ENCODE measurements around the gene OPRD1. TPM values are rescaled to one million over a fixed set of nuclear protein-coding genes. Genes with fewer than 3 reads are reported as not detected.
"Not testable (repeated sequence)": the region's sequence is repeated elsewhere in the genome, so short reads cannot be mapped to it uniquely, and the experiment has no call there.

OPRD1 gene
- total and polyA plus RNA-seq, 2 donors = 0.05 TPM

- WGBS = 93% methylated on average over 6 of the region's 6 CpGs
- H3K27ac ChIP-seq (ENCODE audit: low read depth in 1 of 2, low read length in 1 of 2) = no peak overlapping the region
- H3K36me3 ChIP-seq (ENCODE audit: control insufficient read depth in 2 of 2, insufficient read depth in 2 of 2, low read length in 1 of 2) = no peaks in the 10 kb centered on the region
- H3K4me3 ChIP-seq (ENCODE audit: low read length in 2 of 2) = no peak overlapping the region
- H3K27me3 ChIP-seq (ENCODE audit: control insufficient read depth in 2 of 2, insufficient read depth in 1 of 2, low read length in 1 of 2) = no peaks in the 10 kb centered on the region
- H3K9me3 ChIP-seq (ENCODE audit: control insufficient read depth in 2 of 2, insufficient read depth in 1 of 2, low read length in 1 of 2) = no peaks in the 10 kb centered on the region
- no peak for DNase-seq (ENCODE audit: low read depth in 6 of 9, low spot score in 9 of 9)
- peaks cover 7 to 8% of the 10 kb centered on the region in 2 donors for H3K4me1 ChIP-seq (ENCODE audit: control insufficient read depth in 2 of 2, insufficient read depth in 2 of 2, low read length in 2 of 2)
These were observed 32.1 kb upstream of the OPRD1 start for GRCh38 chr1:28779751-28780408.

- Histone ChIP-seq H3K27ac (ENCODE audit: low read depth in 1 of 2, low read length in 1 of 2) (no peak overlapping the region), H3K4me3 (ENCODE audit: low read length in 2 of 2) (no peak overlapping the region), H3K36me3 (ENCODE audit: control insufficient read depth in 2 of 2, insufficient read depth in 2 of 2, low read length in 1 of 2) (no peaks in the 10 kb centered on the region), H3K27me3 (ENCODE audit: control insufficient read depth in 2 of 2, insufficient read depth in 1 of 2, low read length in 1 of 2) (no peaks in the 10 kb centered on the region), H3K9me3 (ENCODE audit: control insufficient read depth in 2 of 2, insufficient read depth in 1 of 2, low read length in 1 of 2) (no peaks in the 10 kb centered on the region), H3K4me1 (ENCODE audit: control insufficient read depth in 2 of 2, insufficient read depth in 2 of 2, low read length in 2 of 2) (no peaks in the 10 kb centered on the region)
- no peak for DNase-seq (ENCODE audit: low read depth in 6 of 9, low spot score in 9 of 9)
- WGBS = 95% methylated on average over 11 of the region's 11 CpGs
These were observed 30.7 kb upstream of the OPRD1 start for GRCh38 chr1:28781305-28781704.

GRCh38 chr1:28782011-28782410 is 30.0 kb upstream of the OPRD1 start:
- no peaks in the 10 kb centered on the region for H3K9me3 ChIP-seq (ENCODE audit: control insufficient read depth in 2 of 2, insufficient read depth in 1 of 2, low read length in 1 of 2)
- no peak for DNase-seq (ENCODE audit: low read depth in 6 of 9, low spot score in 9 of 9)
- no peak overlapping the region for H3K27ac ChIP-seq (ENCODE audit: low read depth in 1 of 2, low read length in 1 of 2)
- H3K27me3 ChIP-seq (ENCODE audit: control insufficient read depth in 2 of 2, insufficient read depth in 1 of 2, low read length in 1 of 2) = no peaks in the 10 kb centered on the region
- 91% methylated on average over 3 of the region's 3 CpGs for WGBS
- H3K4me1 ChIP-seq (ENCODE audit: control insufficient read depth in 2 of 2, insufficient read depth in 2 of 2, low read length in 2 of 2) = no peaks in the 10 kb centered on the region
- H3K36me3 ChIP-seq (ENCODE audit: control insufficient read depth in 2 of 2, insufficient read depth in 2 of 2, low read length in 1 of 2) = no peaks in the 10 kb centered on the region
- no peak overlapping the region for H3K4me3 ChIP-seq (ENCODE audit: low read length in 2 of 2)

- H3K4me3 ChIP-seq (ENCODE audit: low read length in 2 of 2) = no peak overlapping the region
- H3K27ac ChIP-seq (ENCODE audit: low read depth in 1 of 2, low read length in 1 of 2) = no peak overlapping the region
- no peaks in the 10 kb centered on the region for H3K9me3 ChIP-seq (ENCODE audit: control insufficient read depth in 2 of 2, insufficient read depth in 1 of 2, low read length in 1 of 2)
- 93% methylated on average over 2 of the region's 2 CpGs for WGBS
- no peaks in the 10 kb centered on the region for H3K4me1 ChIP-seq (ENCODE audit: control insufficient read depth in 2 of 2, insufficient read depth in 2 of 2, low read length in 2 of 2)
- H3K36me3 ChIP-seq (ENCODE audit: control insufficient read depth in 2 of 2, insufficient read depth in 2 of 2, low read length in 1 of 2) = no peaks in the 10 kb centered on the region
- H3K27me3 ChIP-seq (ENCODE audit: control insufficient read depth in 2 of 2, insufficient read depth in 1 of 2, low read length in 1 of 2) = no peaks in the 10 kb centered on the region
- DNase-seq (ENCODE audit: low read depth in 6 of 9, low spot score in 9 of 9) = no peak
These were observed 28.6 kb upstream of the OPRD1 start for GRCh38 chr1:28783363-28783762.

GRCh38 chr1:28789412-28789811 is 22.6 kb upstream of the OPRD1 start:
- DNase-seq (ENCODE audit: low read depth in 6 of 9, low spot score in 9 of 9) = no peak
- no peak overlapping the region for H3K4me3 ChIP-seq (ENCODE audit: low read length in 2 of 2)
- H3K27me3 ChIP-seq (ENCODE audit: control insufficient read depth in 2 of 2, insufficient read depth in 1 of 2, low read length in 1 of 2) = no peaks in the 10 kb centered on the region
- H3K9me3 ChIP-seq (ENCODE audit: control insufficient read depth in 2 of 2, insufficient read depth in 1 of 2, low read length in 1 of 2) = no peaks in the 10 kb centered on the region
- no peaks in the 10 kb centered on the region for H3K36me3 ChIP-seq (ENCODE audit: control insufficient read depth in 2 of 2, insufficient read depth in 2 of 2, low read length in 1 of 2)
- no peaks in the 10 kb centered on the region for H3K4me1 ChIP-seq (ENCODE audit: control insufficient read depth in 2 of 2, insufficient read depth in 2 of 2, low read length in 2 of 2)
- no peak overlapping the region for H3K27ac ChIP-seq (ENCODE audit: low read depth in 1 of 2, low read length in 1 of 2)
- 96% methylated on average over 9 of the region's 9 CpGs for WGBS

- H3K36me3 ChIP-seq (ENCODE audit: control insufficient read depth in 2 of 2, insufficient read depth in 2 of 2, low read length in 1 of 2) = no peaks in the 10 kb centered on the region
- no peak overlapping the region for H3K27ac ChIP-seq (ENCODE audit: low read depth in 1 of 2, low read length in 1 of 2)
- H3K27me3 ChIP-seq (ENCODE audit: control insufficient read depth in 2 of 2, insufficient read depth in 1 of 2, low read length in 1 of 2) = no peaks in the 10 kb centered on the region
- H3K4me1 ChIP-seq (ENCODE audit: control insufficient read depth in 2 of 2, insufficient read depth in 2 of 2, low read length in 2 of 2) = no peaks in the 10 kb centered on the region
- no peaks in the 10 kb centered on the region for H3K9me3 ChIP-seq (ENCODE audit: control insufficient read depth in 2 of 2, insufficient read depth in 1 of 2, low read length in 1 of 2)
- no peak for DNase-seq (ENCODE audit: low read depth in 6 of 9, low spot score in 9 of 9)
- 91% methylated on average over 6 of the region's 6 CpGs for WGBS
- no peak overlapping the region for H3K4me3 ChIP-seq (ENCODE audit: low read length in 2 of 2)
These were observed 22.2 kb upstream of the OPRD1 start for GRCh38 chr1:28789816-28790215.

GRCh38 chr1:28790377-28791035 is 21.5 kb upstream of the OPRD1 start:
- DNase-seq (ENCODE audit: low read depth in 6 of 9, low spot score in 9 of 9) = no peak
- Histone ChIP-seq H3K9me3 (ENCODE audit: control insufficient read depth in 2 of 2, insufficient read depth in 1 of 2, low read length in 1 of 2) (no peaks in the 10 kb centered on the region), H3K27ac (ENCODE audit: low read depth in 1 of 2, low read length in 1 of 2) (no peak overlapping the region), H3K4me3 (ENCODE audit: low read length in 2 of 2) (no peak overlapping the region), H3K27me3 (ENCODE audit: control insufficient read depth in 2 of 2, insufficient read depth in 1 of 2, low read length in 1 of 2) (no peaks in the 10 kb centered on the region), H3K36me3 (ENCODE audit: control insufficient read depth in 2 of 2, insufficient read depth in 2 of 2, low read length in 1 of 2) (no peaks in the 10 kb centered on the region), H3K4me1 (ENCODE audit: control insufficient read depth in 2 of 2, insufficient read depth in 2 of 2, low read length in 2 of 2) (no peaks in the 10 kb centered on the region)
- WGBS = 88% methylated on average over 12 of the region's 12 CpGs

GRCh38 chr1:28791929-28792328 is 20.0 kb upstream of the OPRD1 start:
- 99% methylated on average over 2 of the region's 2 CpGs for WGBS
- H3K9me3 ChIP-seq (ENCODE audit: control insufficient read depth in 2 of 2, insufficient read depth in 1 of 2, low read length in 1 of 2); H3K27me3 ChIP-seq (ENCODE audit: control insufficient read depth in 2 of 2, insufficient read depth in 1 of 2, low read length in 1 of 2); H3K4me3 ChIP-seq (ENCODE audit: low read length in 2 of 2); DNase-seq (ENCODE audit: low read depth in 6 of 9, low spot score in 9 of 9); H3K4me1 ChIP-seq (ENCODE audit: control insufficient read depth in 2 of 2, insufficient read depth in 2 of 2, low read length in 2 of 2); H3K36me3 ChIP-seq (ENCODE audit: control insufficient read depth in 2 of 2, insufficient read depth in 2 of 2, low read length in 1 of 2); H3K27ac ChIP-seq (ENCODE audit: low read depth in 1 of 2, low read length in 1 of 2): not testable (repeated sequence)

- Histone ChIP-seq H3K27ac (ENCODE audit: low read depth in 1 of 2, low read length in 1 of 2) (no peak overlapping the region), H3K36me3 (ENCODE audit: control insufficient read depth in 2 of 2, insufficient read depth in 2 of 2, low read length in 1 of 2) (no peaks in the 10 kb centered on the region), H3K27me3 (ENCODE audit: control insufficient read depth in 2 of 2, insufficient read depth in 1 of 2, low read length in 1 of 2) (no peaks in the 10 kb centered on the region), H3K9me3 (ENCODE audit: control insufficient read depth in 2 of 2, insufficient read depth in 1 of 2, low read length in 1 of 2) (no peaks in the 10 kb centered on the region), H3K4me1 (ENCODE audit: control insufficient read depth in 2 of 2, insufficient read depth in 2 of 2, low read length in 2 of 2) (no peaks in the 10 kb centered on the region), H3K4me3 (ENCODE audit: low read length in 2 of 2) (no peak overlapping the region)
- DNase-seq (ENCODE audit: low read depth in 6 of 9, low spot score in 9 of 9) = no peak
- WGBS = 98% methylated on average over 1 of the region's 1 CpG
These were observed 19.3 kb upstream of the OPRD1 start for GRCh38 chr1:28792644-28793121.

Data from thymus (tissue), 11 donors.